Uterus (tissue), 4 donors: Measurements from ENCODE around the gene C2orf81. TPM values are rescaled to one million over a fixed set of nuclear protein-coding genes. Genes with fewer than 3 reads are reported as not detected.
A peak's percentile ranks its signal among the peaks of the same experiment; 100 is the strongest.

ENCODE experiments used
- DNase-seq, 2 donors: peaks; one replicate each; pipeline ENCODE4 v3.0.0-alpha.2; 2019 to 2020
- H3K27ac ChIP-seq, 2 donors: fragments of 200-600 bp; sonication (generic); 1 replicate in 1 of 2; 2 replicates in 1 of 2; pipeline ENCODE4 v1.5.1; 2016 to 2018
- H3K27me3 ChIP-seq, 2 donors: fragments of 200-600 bp; sonication (generic); one replicate each; pipeline ENCODE4 v1.5.1; 2018 to 2019; ENCODE audit warnings: control low read depth in 1 of 2
- H3K36me3 ChIP-seq, 2 donors: fragments of 200-600 bp; sonication (generic); one replicate each; pipeline ENCODE4 v1.5.1; 2019; ENCODE audit warnings: control low read depth in 1 of 2
- H3K4me1 ChIP-seq, 2 donors: fragments of 200-600 bp; sonication (generic); one replicate each; pipeline ENCODE4 v1.5.1; 2018 to 2019; ENCODE audit warnings: control low read depth in 1 of 2
- H3K4me3 ChIP-seq, 2 donors: fragments of 200-600 bp; sonication (generic); 1 replicate in 1 of 2; 2 replicates in 1 of 2; pipeline ENCODE4 v1.5.1; 2018 to 2019; ENCODE audit warnings: mild to moderate bottlenecking in 1 of 2
- H3K9me3 ChIP-seq, 2 donors: fragments of 200-600 bp; sonication (generic); one replicate each; pipeline ENCODE4 v1.5.1; 2019; ENCODE audit warnings: control low read depth in 1 of 2
- POLR2A ChIP-seq, 2 donors: fragments of 450-650 bp; IDR thresholded peaks; one replicate each; pipeline ENCODE4 v1.6.1; 2016; ENCODE audit warnings: antibody characterized with exemption in 2 of 2, mild to moderate bottlenecking in 1 of 2, moderate library complexity in 1 of 2
- intact Hi-C: fragments of 100-400 bp; cut with DNase I; formaldehyde crosslinking; loops from one replicate; pipeline ENCODE4 v1.15.1; 2023; ENCODE audit warnings: low total_unique reads
- total RNA-seq, 4 donors: library from RNA; depleted of rRNA in 3 of 4; stranded (reverse); fragments of >200 nt in 3 of 4; gene quantifications; one replicate each; pipeline versions ENCODE4 v1.1.0 to v1.2.4, GENCODE V29; 2014 to 2023
- TF ChIP-seq, protein P1 (sequence below), 4 experiments: fragments of 200-600 bp in 2 of 4; fragments of 450-650 bp in 2 of 4; sonication (generic) in 2 of 4; IDR thresholded peaks; one replicate each; pipeline ENCODE4 v1.5.1; 2016 to 2019; ENCODE audit warnings: antibody characterized with exemption in 4 of 4, mild to moderate bottlenecking in 2 of 4, moderate library complexity in 1 of 4
- donor health status: DM: yes; HTN: yes; CAD: no.

C2orf81 gene
- total RNA-seq, 4 donors from 2014 or later, result 2.1 to 5.7 (median 2.9) TPM; not detected in 1

DNA sequence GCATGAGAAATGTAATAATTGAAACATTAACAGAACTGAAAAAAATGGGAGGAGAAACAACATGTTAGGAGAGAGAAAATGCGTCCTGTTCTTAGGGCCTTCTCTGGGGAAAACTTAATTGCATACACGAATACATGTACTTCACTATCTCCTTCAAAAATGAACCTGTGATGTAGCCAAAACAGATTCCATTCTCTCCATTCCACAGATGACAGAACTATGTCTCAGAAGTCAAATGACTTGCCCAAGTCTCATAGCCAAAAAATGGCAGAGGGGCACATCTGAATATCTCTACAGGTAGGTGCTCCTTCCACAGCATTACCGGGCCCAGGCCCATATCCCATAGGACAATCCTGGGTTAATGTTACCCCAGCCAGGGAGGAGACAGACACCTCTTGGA is 37.4 kb downstream of the C2orf81 start:
- TF ChIP-seq, protein P1, sequence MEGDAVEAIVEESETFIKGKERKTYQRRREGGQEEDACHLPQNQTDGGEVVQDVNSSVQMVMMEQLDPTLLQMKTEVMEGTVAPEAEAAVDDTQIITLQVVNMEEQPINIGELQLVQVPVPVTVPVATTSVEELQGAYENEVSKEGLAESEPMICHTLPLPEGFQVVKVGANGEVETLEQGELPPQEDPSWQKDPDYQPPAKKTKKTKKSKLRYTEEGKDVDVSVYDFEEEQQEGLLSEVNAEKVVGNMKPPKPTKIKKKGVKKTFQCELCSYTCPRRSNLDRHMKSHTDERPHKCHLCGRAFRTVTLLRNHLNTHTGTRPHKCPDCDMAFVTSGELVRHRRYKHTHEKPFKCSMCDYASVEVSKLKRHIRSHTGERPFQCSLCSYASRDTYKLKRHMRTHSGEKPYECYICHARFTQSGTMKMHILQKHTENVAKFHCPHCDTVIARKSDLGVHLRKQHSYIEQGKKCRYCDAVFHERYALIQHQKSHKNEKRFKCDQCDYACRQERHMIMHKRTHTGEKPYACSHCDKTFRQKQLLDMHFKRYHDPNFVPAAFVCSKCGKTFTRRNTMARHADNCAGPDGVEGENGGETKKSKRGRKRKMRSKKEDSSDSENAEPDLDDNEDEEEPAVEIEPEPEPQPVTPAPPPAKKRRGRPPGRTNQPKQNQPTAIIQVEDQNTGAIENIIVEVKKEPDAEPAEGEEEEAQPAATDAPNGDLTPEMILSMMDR (IDR thresholded peaks at IDR 0.05), result no peak
- no peak for TF ChIP-seq POLR2A (IDR thresholded peaks at IDR 0.05)
- intact Hi-C loops, result no loop called here
- Histone ChIP-seq H3K36me3 (no peaks in the 10 kb centered on the region), H3K27me3 (no peaks in the 10 kb centered on the region), H3K9me3 (no peaks in the 10 kb centered on the region), H3K27ac (peak overlapping the region in 1 of 2 donors; percentile 35), H3K4me1 (peaks cover 7 to 17% of the 10 kb centered on the region in 2 donors), H3K4me3 (no peak overlapping the region)
- DNase-seq, result no peak

DNA sequence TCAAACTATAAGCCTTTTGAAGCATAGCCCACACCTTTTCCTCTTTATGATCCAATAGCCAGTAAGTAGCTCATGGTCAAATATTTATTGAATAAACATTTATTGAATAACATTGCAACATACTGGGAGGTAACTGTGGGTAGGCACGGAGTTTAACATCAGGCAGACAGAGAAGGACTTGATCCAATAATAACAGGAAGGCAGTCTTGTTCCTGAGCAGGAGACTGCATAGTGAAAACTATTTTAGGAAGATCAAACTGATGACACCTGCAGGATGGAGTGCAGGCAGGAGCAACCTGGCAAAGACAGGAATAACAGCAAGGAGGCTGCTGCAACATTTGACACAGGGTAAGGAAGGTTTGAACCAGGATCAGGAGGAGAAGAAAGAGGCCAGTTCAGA is 38.2 kb downstream of the C2orf81 start:
- H3K4me3 ChIP-seq, result no peak overlapping the region
- peaks cover 10 to 17% of the 10 kb centered on the region in 2 donors for H3K4me1 ChIP-seq
- no peak overlapping the region for H3K27ac ChIP-seq
- no peaks in the 10 kb centered on the region for H3K9me3 ChIP-seq
- no peaks in the 10 kb centered on the region for H3K27me3 ChIP-seq
- intact Hi-C loops, result no loop called here
- no peak for DNase-seq
- no peaks in the 10 kb centered on the region for H3K36me3 ChIP-seq
- TF ChIP-seq, protein P1 (IDR thresholded peaks at IDR 0.05), result no peak
- no peak for TF ChIP-seq POLR2A (IDR thresholded peaks at IDR 0.05)

DNA sequence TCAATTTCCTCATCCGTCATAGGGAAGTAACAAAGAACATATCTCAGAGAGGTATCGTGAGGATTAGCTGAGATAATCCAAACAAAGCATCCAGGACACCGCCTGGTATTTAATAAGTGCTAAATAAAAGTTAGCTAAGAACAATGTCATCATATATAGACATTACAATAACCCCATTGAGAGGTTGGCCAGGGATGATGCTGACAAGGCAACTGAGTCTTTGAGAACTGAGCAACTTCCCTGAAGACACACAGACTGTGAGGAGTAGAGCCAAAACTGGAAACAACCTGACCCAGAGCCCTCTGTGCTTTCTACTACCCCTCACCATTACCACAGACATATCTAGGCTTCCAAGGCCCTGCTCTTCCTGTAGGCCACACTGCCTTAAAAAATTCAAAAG is 39.7 kb downstream of the C2orf81 start:
- Histone ChIP-seq H3K9me3 (no peaks in the 10 kb centered on the region), H3K27ac (no peak overlapping the region), H3K4me1 (peaks cover 5 to 17% of the 10 kb centered on the region in 2 donors), H3K4me3 (no peak overlapping the region), H3K36me3 (no peaks in the 10 kb centered on the region), H3K27me3 (no peaks in the 10 kb centered on the region)
- no peak for DNase-seq
- intact Hi-C loops, result no loop called here
- TF ChIP-seq, protein P1 (IDR thresholded peaks at IDR 0.05), result no peak
- TF ChIP-seq POLR2A (IDR thresholded peaks at IDR 0.05), result no peak

DNA sequence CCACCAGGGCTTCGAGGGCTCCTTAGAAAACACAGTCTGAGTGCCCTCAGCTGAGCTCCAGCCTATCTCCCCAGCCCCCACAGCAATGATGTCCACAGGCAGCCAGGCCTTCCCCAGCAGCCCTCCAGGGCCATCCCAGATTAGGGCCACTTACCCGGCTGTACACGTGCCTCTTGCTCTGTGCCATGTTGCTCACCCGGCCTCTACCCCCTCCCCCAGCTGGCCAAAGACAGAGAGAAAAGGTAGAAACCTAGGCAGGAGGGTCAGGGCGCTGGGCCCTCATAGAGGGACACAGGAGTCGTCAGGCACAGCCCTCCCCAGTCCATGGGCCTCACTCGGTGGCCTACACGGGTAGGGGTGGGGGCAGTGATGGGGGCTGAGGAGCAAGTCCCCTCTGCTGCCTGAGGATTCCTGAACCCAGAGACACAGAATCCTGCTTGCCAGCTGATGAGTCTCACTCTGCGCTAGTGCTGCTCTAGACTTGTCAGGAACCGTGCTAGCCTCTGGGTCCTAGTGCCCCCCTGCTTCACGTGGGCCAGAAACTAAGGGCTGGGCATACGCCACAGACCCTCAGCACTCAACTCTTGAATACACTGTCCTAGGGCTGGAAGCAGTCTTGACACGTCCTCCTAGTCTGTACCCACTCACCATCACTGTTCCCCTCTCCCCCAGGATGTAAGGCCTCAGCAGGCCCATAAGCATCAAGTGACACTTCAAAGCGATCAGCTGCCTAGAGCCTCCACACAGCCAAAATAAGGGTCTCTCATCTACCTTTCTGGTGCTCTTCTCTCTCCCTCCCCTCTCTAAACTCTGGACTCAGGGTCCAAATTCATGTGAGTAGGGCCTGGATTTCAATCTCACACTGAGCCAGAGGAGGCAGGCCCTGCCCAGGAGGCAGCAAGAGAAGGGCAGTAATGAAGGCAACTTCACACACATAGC is 41.3 kb downstream of the C2orf81 start, which contains the start of gene DCTN1:
TSS of gene DCTN1 (minus strand) at position 461 of the 939 bp plus-strand sequence. CDS start at position 187, 274 bp downstream.
- Histone ChIP-seq H3K4me3 (peak within 1 kb of the TSS; percentile 33 to 38), H3K27ac (peak within 1 kb of the TSS; percentile 22 to 37), H3K9me3 (no peaks in the 10 kb centered on the region), H3K27me3 (no peaks in the 10 kb centered on the region), H3K4me1 (peaks cover 5 to 17% of the 10 kb centered on the region in 2 donors), H3K36me3 (no peaks in the 10 kb centered on the region)
- DNase-seq, result peak; percentile 47 to 48
- intact Hi-C loops, result no loop called here
- TF ChIP-seq POLR2A (IDR thresholded peaks at IDR 0.05), result no peak
- TF ChIP-seq, protein P1 (IDR thresholded peaks at IDR 0.05), result no peak

DNA sequence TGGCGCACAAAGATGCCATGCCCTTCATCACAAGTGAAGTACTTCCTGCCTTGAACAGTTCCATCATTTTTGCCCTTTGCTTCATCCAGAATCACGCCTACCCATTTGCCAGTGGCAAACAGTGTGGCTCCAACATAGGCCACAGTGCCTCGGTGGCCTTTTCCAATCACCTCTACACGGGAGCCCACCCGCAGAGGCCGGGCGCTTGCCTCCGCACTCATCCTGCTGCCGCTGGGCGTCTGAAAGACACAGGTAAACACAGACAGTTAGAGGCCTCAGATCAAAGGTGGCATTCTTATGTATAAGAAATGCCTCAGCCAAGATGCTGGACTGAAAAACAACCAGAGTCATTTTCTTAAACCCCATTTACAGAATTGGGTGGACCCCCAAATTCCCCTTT is 43.4 kb downstream of the C2orf81 start:
- H3K4me3 ChIP-seq, result no peak overlapping the region
- no peak for DNase-seq

More for the DNA sequence above, 43.4 kb downstream of the C2orf81 start:
- intact Hi-C loops, result no loop called here
- Histone ChIP-seq H3K9me3 (no peaks in the 10 kb centered on the region), H3K27me3 (no peaks in the 10 kb centered on the region), H3K36me3 (no peaks in the 10 kb centered on the region), H3K27ac (no peak overlapping the region), H3K4me1 (peaks cover 5 to 22% of the 10 kb centered on the region in 2 donors)
- TF ChIP-seq POLR2A (IDR thresholded peaks at IDR 0.05), result no peak
- TF ChIP-seq, protein P1 (IDR thresholded peaks at IDR 0.05), result no peak
